Jurkat, Clone E6-1 (cell line): ENCODE data around the gene MTUS2.
"Not testable (repeated sequence)": the region's sequence is repeated elsewhere in the genome, so short reads cannot be mapped to it uniquely, and the experiment has no call there.

ENCODE experiments used
- DNase-seq: peaks from one replicate; pipeline ENCODE4 v3.0.0-alpha.2; 2011; ENCODE audit warnings: low read depth, low spot score
- H3K4me3 ChIP-seq: 2 replicates; pipeline ENCODE4 v1.5.1; 2011; ENCODE audit warnings: mild to moderate bottlenecking, low read length, control low read depth, moderate library complexity

The MTUS2 gene

DNA sequence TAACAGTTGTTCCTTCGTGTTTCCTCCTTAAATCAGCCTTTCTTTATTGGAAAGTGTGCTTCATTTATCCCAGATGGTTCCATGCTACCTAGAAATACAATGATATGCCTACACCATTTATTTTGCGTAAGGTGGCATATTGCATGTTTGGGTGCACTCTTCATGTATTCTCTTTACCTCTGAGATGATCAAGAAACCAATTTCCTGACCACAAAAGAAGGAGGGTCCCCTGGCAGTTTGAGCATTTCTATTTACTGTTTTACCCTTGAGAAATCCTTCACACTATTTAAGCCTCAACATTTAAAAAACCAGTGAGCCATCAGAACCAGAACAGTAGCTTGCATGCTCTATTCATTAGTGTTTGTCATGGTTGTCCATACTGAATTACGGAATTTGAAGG is 354.0 kb downstream of the MTUS2 start:
- H3K4me3 ChIP-seq = no peak overlapping the region
- no peak for DNase-seq

DNA sequence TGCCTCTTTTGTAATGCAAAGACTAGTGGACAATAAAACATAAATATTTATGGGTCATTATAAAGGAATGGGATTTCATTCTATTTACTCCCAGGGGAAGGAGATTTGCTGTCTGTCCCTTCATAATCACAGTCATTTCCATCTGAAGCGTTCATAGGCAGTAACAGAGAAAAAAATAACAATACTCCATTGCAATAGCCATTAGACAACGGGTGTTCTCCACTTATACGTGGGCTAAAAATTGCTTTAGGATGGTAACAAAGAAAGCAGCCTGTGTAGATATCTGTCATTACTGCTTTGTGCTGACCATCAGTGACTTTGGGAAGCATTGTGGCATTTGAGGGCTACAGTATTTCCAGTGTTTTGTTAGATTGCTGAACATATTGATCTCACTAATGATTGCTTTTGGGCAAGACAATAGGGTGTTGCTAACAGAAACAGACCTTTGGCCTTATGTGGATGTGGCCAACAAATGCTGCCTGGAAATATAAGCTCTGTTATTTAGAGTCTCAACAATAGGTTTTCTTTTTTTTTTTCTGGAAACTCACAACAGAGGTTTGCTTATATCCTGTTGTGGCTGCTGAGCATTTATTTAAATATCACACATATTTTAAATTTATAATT is 355.2 kb downstream of the MTUS2 start:
- no peak for DNase-seq
- no peak overlapping the region for H3K4me3 ChIP-seq

DNA sequence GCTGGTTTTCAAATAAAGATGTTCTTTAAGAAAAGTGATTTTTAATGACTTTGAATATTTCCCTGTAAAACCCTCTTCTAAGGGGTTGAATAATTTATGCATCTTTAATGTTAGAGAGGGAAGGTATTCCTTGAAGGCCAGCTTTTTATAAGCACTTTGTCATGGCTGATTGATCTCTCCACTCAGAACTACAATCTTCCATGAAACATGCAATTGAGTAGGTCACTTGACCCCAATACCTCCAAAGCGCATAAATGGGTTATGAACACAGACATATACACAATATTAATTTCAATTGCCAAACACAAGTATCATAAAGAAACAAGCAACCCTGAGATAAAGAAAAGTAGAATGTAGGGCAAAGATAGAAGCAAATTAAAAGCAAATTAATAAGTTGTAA is 359.9 kb downstream of the MTUS2 start:
- DNase-seq = no peak
- H3K4me3 ChIP-seq = no peak overlapping the region

GRCh38 chr13:29182216-29182615 is 362.1 kb downstream of the MTUS2 start:
- DNase-seq = no peak
- no peak overlapping the region for H3K4me3 ChIP-seq

DNA sequence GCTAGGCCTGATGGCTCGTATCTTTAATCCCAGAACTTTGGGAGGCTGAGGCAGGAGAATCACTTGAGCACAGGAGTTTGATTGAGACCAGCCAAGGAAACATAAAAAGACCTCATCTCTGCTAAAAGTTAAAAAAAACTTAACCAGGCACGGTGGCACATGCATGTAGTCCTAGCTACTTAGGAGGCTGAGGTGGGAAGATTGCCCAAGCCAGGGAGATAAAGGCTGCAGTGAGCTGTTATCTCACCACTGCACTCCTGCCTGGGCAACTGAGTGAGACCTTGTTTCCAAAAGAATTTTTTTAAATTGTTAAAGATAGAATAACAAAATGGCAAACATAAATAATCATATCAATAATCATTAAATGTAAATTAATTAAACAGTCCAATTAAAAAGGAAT is 365.8 kb downstream of the MTUS2 start:
- DNase-seq = no peak
- H3K4me3 ChIP-seq = no peak overlapping the region

- DNase-seq = no peak
- H3K4me3 ChIP-seq = no peak overlapping the region
Measured at GRCh38 chr13:29187584-29187983, 367.4 kb downstream of the MTUS2 start.

DNA sequence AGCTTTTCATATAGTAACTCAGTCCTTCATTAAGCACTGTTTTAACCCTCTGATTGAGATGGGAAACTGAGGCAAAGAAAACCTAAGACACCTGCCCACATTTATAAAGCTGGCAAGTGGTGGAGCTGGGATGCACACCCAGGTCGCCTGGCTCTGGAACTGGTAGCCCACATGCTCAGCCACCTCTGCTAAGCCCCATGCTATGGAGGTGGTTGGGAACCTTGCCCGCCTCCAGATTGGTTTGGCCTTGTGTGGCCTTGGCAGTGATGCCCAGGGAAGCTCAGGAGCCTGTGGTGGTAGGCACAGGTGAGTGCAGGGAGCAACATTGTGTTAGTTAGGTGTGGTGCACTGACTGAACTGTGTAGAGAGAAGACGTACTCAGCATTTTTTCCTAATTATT is 370.2 kb downstream of the MTUS2 start:
- DNase-seq = no peak
- no peak overlapping the region for H3K4me3 ChIP-seq

- DNase-seq = no peak
- no peak overlapping the region for H3K4me3 ChIP-seq
Measured at GRCh38 chr13:29193083-29193482, 372.9 kb downstream of the MTUS2 start.

DNA sequence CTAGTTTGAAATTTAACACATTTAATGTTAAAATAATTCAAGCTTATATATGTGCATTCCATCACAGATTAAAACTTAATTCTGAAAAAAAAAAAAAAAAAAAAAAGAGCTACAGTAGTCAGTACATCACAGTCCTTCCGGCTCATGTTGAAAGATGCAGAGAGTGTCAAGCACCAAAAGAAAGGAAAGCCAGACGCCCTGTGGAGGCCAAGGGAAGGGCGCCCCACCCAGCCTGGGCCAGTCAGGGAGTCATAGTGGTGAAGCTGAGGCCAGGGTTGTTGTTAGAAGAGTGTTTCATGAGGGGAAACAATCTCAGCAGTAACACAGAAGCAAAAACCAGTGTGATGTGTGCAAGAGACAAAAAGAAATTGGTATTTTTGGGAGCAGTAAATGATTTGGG is 375.3 kb downstream of the MTUS2 start:
- DNase-seq = no peak

DNA sequence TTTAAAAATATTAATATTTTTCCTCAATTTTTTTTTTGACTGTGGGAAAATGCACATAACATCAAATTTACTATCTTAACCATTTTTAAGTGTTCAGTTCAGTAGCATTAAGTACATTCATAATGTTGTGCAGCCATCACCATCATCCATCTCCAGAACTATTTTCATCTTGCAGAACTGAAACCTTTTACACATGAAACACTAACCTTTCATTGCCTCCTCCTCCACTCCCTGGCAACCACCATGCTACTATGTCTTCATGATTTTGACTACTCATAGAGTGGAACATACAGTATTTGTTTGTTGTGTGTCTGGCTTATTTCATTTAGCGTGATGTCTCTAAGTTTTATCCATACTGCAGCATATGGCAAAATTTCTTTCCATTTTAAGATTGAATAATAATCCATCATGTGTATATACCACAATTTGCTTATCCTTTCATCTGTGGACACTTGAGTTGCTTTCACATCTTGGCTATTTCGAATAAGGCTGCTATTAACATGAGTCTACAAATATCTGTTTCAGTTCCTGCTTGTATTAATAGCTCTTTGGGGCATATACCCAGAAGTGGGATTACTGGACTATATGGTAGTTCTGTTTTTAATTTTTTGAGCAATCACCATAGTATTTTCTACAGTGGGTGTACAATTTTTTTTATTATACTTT is 376.4 kb downstream of the MTUS2 start:
- H3K4me3 ChIP-seq = no peak overlapping the region
- no peak for DNase-seq

More for the DNA sequence above, 375.3 kb downstream of the MTUS2 start:
- H3K4me3 ChIP-seq = no peak overlapping the region

DNA sequence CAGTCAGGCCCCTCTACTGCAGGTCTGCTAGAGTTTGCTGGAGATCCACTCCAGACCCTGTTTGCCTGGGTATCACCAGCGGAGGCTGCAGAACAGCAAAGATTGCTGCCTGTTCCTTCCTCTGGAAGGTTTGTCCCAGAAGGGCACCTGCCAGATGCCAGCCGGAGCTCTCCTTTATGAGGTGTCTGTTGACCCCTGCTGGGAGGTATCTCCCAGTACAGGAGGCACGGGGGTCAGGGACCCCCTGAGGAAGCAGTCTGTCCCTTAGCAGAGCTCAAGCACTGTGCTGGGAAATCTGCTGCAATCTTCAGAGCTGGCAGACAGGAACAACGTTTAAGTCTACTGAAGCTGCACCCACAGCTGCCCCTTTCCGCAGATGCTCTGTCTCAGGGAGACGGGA is 382.6 kb downstream of the MTUS2 start:
- not testable (repeated sequence) for DNase-seq

DNA sequence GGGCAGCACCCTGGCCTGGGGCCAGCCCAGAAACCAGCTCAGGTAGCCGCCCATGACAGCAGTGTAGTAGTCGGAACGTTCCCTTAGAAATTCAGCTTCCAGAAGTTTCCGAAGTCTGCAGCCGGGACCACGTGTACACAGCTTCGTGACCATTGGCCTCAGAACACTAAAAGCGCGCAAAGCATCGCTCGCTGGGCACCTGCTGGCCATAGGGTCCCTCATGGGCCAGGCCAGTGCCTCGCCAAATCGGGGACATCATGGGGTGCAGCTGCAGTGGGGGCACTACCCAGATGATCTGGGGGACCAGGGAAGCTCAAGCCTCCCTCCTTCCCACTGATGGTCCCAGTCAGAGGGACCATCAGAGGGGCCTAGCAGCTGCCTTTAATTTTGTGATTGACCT is 384.5 kb downstream of the MTUS2 start:
- H3K4me3 ChIP-seq = no peak overlapping the region
- no peak for DNase-seq

More for the DNA sequence above, 382.6 kb downstream of the MTUS2 start:
- H3K4me3 ChIP-seq = not testable (repeated sequence)

DNA sequence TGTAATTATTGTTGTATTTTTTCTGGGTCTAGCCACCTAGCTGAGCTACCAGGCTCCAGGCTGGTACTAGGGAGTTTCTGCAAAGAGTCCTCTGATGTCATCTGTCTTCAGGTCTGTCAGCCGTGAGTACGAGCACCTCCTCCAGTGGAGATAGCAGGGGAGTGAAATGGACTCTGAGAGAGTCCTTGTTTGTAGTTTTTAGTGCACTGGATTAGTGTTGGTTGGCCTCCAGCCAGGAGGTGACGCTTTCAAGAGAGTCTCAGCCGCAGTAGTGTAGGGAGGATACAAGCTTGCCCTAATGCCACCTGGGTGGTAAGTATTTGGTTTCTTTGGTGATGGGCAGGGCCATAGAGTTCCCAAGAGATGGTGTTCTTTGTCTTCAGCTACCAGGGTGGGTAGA is 390.5 kb downstream of the MTUS2 start:
- no peak overlapping the region for H3K4me3 ChIP-seq
- DNase-seq = no peak

- not testable (repeated sequence) for DNase-seq, H3K4me3 ChIP-seq
Measured at GRCh38 chr13:29211162-29211561, 391.0 kb downstream of the MTUS2 start.

- H3K4me3 ChIP-seq = no peak overlapping the region
- no peak for DNase-seq
Measured at GRCh38 chr13:29222458-29222857, 402.3 kb downstream of the MTUS2 start.

- H3K4me3 ChIP-seq = no peak overlapping the region
Measured at GRCh38 chr13:29224206-29224605, 404.1 kb downstream of the MTUS2 start.

GRCh38 chr13:29227576-29227975 is 407.4 kb downstream of the MTUS2 start:
- H3K4me3 ChIP-seq = no peak overlapping the region
- no peak for DNase-seq

More at GRCh38 chr13:29224206-29224605, 404.1 kb downstream of the MTUS2 start:
- DNase-seq = no peak

- DNase-seq = no peak
- no peak overlapping the region for H3K4me3 ChIP-seq
Measured at GRCh38 chr13:29230299-29230845, 410.2 kb downstream of the MTUS2 start.

- DNase-seq = no peak
- no peak overlapping the region for H3K4me3 ChIP-seq
Measured at GRCh38 chr13:29239653-29240525, 419.8 kb downstream of the MTUS2 start.
